Fibroblast of gingiva (primary cell): ENCODE results near the gene C12orf76.
"Not testable (repeated sequence)": the region's sequence is repeated elsewhere in the genome, so short reads cannot be mapped to it uniquely, and the experiment has no call there.

Experiments used
- DNase-seq: peaks from one replicate; pipeline ENCODE4 v3.0.0-alpha.2; 2011; ENCODE audit warnings: low read depth

The C12orf76 gene

DNA sequence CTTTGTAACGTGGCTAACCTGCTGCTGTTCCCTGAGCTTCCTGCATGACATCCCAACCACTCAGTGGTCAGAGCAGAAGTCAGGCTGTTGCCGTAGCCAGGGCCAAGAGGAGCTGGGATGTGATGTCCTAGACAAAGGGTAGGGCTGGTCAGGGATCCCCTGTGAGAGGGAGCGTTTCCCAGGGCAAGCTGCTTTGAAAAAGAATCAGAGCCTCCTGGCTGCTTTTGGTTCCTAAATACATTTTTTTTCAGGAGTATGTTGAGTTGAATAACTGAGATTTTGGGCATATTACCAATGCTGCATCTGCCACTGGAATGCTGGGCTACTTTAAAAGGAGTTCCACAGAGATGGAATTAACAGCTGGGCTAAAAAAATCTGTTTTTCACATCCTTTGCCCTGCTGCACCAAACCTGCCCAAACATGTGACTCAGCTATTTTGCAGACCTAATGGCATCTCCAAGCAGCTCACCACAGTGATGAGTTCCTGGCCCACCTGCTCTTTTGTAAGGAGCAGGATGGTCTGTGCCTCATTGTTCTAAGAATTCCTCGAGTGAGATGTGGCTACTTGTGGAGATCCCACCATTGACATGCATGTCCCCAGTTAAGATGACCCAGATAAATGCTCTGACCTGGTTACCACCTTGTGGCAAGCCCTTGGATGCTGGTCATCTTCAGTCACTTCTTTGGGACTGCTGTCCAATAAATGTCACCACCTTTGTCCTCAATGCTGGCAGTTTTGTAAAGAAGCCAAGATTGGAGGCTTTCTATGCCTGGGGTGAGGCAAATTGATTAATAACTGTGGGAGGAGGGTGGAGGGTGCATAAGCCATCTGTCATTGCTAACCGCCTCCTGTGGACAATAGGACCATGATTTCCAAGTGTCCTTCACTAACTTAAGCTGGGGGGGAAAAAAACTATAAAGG lies 25.0 kb downstream of the C12orf76 start:
- DNase-seq: peak; percentile 72

DNA sequence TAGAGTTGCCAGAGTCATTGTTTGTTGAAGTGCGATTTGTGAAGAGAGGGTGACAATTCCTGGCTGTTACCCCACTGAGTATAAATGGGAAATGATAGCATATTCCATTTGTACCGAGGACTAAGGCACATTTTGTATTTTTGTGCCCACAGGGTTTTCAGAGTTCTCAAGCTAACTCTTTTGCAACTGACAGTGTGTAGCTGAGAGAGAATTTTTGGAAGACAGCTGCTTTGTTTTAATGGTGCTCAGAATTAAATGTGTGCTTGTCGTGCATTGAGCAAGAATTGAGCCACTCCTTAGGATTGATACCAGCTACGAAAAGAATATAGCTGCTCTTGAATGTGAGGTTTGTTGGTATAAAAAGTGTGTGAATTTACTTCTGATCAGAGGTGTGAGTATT lies 27.4 kb downstream of the C12orf76 start:
- peak; percentile 58 for DNase-seq

DNA sequence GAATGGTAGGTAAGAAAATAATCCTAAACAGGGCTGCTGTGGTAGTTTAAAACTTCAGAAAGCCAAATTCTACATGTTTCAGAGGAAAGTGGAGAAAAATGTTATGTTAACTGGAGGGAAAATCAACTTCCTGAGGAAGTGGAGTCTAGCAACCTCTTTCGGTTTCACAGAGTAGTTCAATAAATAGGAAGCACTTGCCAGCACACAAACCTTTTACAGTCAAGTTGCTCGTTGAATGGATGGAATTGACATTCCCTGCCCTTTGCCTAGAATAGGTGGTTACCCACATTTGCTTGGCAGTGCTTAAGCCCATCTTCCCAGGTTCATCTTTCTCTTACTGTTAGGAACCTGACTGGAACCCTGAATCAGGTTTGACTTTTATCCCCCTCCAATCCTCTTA lies 33.2 kb downstream of the C12orf76 start:
- no peak for DNase-seq

DNA sequence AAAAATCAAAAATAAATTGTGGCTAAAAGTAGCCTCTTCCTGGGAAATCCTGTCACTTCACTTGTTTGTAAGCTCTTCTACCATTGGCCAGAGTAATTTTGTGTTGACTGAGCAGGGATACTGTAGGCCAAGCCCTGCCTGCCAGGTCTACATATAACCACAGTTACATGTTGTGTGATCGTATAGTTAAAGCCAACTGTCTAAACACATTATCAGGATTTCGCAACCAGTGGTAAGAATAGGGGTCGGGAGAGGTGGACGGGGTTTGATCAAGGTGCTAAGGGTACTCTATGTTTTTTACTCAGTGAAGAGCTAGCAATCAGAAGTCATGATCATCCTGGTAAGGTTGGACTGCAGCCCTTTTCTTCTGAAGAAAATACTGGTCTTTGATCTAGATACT lies 35.7 kb downstream of the C12orf76 start:
- no peak for DNase-seq

DNA sequence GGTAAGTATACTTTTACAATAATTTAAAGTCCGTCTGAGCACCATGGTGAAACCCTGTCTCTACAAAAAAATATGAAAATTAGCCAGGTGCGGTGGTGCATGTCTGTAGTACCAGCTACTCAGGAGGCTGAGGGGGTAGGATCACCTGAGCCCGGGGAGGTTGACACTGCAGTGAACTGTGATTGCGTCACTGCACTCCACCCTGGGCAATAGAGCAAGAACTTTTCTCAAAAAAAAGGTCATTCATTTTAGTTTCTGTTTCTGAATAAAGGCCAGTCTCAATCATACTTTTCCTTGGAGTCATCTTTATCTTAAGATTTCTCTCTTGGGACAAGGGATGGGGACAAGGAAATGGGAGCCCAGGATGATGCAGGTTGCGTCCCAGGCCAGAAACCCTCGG lies 36.2 kb downstream of the C12orf76 start:
- peak; percentile 22 for DNase-seq

DNA sequence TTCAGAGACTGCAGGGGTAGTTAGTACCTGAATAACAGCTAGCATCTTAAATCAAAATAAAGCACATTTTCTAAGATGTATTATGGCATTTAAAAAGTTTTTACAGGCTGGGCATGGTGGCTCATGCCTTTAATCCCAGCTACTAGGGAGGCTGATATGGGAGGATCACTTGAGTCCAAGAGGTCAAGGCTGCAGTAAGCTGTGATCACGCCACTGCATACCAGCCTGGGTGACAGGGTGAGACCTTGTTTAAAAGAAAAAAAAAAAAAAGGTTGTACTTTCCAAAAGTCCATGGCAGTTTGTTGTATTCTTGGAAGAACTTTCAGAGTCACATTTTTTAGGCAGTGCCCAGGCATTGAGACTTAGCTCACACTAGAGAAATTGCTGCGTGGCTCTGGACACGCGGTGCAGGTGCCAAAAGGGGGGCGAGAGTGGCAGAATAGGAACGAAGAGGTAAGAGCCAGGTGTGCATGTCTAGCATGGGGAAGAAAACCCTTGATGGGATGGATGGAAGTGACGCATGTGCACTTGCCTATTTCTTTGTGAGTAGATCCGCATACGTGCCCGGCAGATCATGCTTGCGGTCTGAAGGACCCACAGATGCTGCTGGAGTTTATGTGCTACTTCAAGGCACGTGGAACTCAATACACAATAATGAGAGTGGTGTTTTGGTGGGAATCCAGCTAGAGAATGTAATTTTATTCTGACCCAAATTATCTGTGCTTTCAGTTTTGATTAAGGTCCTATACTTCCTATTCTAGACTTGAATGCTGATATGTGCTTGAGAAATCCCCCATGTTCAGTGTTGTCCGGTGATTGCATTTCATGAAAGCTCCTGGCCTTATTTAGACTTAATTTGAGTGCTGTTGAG lies 37.2 kb downstream of the C12orf76 start:
- DNase-seq: no peak

DNA sequence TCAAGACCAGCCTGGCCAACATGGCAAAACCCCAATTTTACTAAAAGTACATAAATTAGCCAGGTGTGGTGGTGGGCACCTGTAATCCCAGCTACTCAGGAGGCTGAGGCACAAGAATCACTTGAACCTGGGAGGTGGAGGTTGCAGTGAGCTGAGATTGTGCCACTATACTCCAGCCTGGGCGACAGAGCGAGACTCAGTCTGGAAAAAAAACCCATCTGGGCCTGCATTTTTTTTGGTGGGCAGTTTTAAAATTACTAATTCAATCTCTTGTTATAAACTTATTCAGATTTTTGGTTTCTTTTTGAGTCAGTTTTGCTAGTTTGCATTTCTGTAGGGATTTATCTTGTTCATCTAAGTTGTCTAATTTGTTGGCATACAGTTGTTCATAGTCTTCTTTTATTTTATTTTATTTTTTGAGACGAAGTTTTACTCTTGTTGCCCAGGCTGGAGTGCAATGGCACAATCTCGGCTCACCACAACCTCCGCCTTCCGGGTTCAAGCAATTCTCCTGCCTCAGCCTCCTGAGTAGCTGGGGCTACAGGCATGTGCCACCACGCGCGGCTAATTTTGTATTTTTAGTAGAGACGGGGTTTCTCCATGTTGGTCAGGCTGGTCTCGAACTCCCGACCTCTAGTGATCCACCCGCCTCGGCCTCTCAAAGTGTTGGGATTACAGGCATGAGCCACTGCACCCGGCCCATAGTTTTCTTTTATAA lies 39.5 kb downstream of the C12orf76 start:
- DNase-seq: not testable (repeated sequence)

DNA sequence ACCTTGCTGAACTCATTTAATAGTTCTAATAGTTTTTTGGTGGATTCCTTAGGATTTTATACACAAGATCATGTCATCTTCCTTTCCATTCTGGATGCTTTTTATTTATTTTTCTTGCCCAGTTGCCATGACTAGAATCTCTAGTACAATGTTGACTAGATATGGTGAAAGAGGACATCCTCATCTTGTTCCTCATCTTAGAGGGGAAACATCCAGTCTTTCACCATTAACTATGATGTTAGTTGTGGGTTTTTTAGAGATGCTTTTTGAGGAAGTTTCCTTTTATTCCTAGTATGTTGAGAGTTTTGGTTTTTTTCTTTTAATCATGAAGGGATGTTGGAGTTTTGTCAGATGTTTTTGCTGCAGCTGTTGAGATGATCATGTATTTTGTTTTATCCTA lies 40.4 kb downstream of the C12orf76 start:
- no peak for DNase-seq

DNA sequence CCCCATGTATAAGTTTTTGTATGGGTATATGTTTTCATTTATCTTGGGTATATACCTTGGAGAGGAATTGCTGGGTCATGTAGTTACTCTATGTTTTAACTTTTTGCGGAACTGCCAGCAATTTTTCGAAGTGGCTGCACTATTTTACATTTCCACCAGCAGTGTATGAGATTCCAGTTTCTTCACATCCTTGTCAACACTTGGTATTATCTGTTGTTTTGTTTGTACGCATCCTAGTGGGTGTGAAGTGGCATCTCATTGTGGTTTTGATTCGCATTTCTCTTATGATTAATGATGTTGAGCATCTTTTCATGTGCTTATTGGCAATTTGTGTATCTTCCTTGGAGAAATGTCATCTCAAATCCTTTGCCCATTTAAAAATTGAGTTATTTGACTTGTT lies 42.2 kb downstream of the C12orf76 start:
- no peak for DNase-seq

DNA sequence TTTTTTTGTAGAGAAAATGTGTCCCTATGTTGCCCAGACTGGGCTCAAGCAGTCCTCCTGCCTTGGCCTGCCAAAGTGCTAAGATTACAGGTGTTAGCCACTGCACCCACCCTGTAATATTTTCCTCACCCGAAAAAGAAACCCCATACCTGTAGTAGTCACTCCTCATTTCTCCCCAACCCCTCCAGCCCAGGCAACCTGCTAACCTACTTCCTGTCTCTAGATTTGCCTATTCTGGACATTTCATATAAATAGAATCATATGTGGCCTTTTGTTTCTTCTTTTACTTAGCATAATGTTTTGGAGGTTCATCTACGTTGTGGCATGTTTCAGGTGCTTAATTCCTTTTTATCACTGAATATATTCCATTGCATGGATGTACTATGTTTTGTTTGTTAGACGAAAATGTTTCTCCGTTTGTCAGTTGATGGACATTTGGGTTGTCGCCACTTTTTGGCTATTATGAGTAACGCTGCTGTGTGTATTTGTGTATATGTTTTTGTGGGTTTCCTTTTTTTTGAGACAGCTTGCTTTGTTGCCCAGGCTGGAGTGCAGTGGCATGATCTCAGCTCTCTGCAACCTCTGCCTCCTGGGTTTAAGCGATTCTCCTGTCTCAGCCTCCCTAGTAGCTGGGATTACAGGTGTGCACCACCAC lies 42.9 kb downstream of the C12orf76 start:
- no peak for DNase-seq

DNA sequence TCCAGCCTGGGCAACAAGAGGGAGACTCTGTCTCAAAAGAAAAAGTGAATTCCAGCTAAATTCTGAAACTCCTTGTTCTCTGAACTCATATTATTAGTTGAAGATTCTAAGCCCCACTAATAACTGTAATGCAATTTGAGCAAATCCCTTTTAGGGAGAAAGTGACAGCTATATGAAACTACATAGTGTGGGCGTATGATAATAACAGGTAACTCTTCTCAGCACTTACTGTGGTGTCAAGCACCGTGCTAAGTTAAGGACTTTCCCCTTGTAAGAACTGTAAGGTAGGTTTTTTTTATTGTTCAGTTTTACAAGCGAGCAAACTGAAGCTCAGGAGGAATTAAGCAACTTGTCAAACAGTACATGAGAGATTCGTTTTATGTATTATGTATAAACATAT lies 43.7 kb downstream of the C12orf76 start:
- no peak for DNase-seq

DNA sequence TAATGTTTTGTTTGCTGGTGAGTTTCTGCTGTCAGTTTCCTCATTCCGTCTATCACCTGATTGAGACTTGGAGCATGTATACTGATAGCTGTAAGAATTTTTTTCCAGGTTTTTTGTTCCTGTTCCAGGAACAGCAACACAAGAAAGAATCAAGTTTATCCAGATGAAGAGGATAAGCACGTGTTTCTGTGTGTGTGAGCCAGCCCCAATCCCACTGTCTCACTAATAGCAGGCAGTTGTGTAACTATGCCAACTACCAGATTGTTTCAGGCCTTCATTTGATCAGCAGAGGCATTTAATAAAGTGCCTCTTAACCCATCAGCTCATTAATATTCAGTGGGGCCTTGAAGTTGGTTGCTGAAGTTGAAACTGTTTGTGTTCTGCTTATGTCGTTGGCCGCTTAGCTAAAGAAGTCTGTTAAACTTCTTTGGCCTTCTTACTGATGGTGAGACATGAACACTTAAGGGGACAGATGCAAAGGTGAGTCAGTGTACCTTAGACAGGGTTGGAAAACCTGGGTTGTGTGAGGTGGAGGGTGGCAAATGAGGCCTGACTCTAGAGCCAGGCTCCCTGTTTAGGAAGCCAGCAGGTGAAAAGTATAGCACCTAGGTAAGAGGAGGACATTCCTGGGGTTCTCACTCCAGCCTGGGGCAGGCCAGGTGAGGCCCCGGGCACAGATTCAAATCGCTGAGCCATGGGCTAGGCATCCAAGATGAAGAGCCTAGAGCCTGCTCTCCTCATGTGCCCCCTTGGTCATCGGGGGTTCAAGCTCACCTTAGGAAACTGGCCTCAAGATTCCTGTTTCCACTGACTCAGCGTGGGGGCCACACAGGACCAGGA lies 45.4 kb downstream of the C12orf76 start:
- DNase-seq: peak; percentile 44

DNA sequence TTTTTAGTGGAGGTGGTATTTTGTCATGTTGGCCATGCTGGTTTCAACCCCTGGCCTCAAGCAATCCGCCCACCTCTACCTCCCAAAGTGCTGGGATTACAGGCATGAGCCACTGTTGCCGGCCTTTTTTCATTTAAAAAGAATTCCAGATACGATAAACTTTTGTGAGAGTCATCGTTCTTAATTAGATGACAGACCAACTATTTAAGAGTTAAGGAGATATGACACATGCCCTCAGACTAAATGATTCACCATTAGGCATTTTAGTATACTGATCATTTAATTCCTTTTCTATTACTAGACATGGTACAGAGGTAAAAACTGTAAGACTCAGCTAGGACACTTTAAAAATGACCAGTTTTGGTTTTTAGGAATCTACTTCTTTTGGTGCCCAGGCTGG lies 46.7 kb downstream of the C12orf76 start:
- peak; percentile 25 for DNase-seq

DNA sequence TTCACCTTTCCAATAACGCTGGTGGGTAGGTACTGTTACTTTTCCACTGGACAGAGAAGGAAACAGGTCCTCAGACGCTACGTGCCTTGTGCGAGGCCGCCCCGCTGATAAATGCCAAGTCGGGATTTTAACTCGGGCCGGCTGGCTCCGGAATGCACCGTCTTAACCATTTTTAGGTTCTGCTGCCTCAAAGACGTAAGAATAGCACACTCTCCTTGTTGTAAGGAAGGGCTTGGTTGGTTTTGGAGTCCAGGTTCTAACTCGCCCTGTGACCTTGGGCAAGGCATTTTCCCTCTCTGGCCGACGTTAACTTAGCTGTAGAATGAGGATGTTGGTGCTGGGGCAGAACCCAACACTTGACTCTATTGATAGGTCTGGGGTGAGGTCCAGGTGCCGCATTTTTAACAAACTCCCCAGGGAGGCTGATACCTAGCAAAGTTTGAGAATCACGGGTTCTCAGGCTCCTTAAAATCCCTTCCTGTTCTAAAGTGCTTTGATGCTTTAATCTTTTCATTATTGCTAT lies 48.3 kb downstream of the C12orf76 start:
- DNase-seq: peak; percentile 64

DNA sequence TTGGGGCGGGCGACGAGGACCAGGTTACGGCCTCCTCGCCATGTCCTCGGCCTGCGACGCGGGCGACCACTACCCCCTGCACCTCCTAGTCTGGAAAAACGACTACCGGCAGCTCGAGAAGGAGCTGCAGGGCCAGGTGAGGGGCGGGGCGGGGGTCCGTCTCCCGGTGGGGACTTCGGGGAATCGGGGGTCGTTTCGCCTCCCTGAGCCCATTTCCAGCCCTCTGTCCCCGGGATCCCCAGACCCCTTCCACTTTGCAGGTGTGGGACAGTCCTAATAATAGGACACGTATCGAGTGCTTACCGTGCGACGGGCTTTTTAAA lies 48.7 kb downstream of the C12orf76 start:
- DNase-seq: no peak

DNA sequence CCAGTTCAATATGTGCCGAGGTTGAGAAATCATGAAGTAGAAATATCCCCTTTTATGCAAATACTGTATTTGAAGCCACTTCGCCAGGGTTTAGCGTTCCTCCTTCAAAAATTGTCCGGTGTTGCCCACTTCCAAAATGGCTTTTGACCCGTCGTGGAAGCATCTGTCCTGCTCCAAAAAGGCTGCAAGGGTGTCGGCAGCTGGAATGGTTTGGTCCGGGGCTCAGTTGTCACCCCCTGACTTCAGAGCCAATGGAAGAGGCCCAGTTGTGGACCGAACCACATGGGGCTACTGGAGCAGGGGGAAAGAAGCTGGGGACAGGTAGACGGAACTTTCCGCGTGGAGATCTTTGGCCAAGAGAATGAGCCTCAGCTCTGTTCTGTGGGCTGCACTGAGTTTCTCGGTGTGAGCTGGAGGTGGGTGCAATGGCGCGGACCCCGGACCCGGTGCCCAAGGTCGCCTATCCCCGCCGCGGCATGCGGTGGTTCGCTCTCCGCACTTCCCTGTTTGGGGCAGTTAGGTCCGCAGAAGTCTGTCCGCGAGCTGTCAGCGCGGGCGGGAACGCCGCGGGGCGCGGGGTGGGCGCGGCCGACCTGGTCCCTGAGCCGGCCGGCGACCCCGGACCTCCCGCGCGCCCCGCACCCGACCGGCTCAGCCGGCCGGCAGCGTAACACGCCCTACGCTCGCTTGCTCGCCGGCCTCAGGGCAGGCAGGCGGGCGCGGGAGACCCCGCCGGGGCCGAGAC lies 49.2 kb downstream of the C12orf76 start, which contains the start of gene ANKRD13A:
ANKRD13A (plus strand) TSS at position 527 of the 745 bp plus-strand sequence. CDS start 259 bp downstream, outside the sequence.
- DNase-seq: peak; percentile 97

DNA sequence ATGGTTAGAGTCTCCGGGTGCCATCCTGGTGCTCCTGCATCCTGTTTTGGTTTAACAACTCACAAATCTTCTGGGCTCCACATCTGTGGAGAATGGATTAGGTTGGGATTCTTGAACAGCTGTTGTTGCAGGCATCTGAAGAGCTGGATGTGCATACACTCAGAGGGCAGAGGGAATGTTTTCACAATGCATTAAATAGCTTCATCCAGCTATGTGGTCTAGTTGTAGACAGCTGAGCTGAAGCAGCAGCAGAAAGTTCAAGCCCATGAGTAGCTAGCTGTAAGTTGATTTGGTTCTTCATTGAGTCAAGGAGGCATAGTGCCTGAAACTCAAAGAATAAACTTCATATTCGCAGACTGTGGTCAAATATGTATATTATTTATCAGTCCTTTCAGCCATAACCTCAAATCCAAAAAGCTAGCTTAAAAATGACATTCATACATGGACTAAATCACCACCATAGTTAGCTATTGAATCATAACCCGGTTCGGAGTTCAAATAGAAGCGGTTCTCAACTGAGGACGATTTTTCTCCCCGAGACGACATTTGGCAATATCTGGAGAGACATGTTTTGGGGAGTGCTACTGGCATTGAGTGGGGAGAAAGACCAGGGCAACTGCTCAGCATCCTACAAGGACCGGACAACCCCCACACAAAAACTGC lies 50.0 kb downstream of the C12orf76 start:
- no peak for DNase-seq

DNA sequence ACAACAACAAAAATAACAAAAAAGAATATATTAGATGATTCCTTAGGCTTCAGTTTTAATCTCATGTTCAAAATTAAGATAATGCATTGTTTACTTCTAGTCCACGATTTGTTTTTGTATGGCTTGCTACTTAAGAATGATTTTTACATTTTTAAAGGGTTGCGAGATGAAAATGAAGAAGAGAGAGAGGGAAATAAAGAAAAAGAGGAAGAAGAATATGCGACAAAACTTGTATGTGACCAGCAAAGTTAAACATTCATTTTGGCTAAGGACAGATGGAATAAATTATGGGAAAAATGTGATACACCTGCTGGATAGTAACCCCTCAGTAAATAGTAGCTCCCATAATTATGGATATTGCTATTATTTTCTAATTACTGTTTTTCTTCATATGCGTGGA lies 50.9 kb downstream of the C12orf76 start:
- no peak for DNase-seq

DNA sequence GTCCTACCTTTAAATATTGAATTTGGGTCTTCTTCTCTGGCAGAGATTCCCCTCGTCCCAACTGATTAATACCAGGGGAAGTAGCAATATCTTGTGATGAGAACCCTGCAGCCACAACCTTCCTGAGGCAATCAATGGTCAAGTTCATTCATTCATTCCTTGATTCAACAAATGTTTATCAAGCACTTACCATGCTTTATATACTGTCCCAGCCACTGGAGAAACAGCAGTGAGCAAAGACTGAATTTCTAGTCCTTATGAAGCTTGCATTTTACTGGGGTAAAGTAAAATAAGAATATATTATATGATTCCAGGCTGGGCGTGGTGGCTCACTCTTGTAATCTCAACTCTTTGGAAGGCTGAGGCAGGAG lies 51.9 kb downstream of the C12orf76 start:
- no peak for DNase-seq
